Measurements from ENCODE around the gene GAS2L2. TPM values are rescaled to one million over a fixed set of nuclear protein-coding genes. Genes with fewer than 3 reads are reported as not detected.

Gene GAS2L2
- 0.14 TPM in 1 of 2 replicates, not detected in the other for total RNA-seq

DNA sequence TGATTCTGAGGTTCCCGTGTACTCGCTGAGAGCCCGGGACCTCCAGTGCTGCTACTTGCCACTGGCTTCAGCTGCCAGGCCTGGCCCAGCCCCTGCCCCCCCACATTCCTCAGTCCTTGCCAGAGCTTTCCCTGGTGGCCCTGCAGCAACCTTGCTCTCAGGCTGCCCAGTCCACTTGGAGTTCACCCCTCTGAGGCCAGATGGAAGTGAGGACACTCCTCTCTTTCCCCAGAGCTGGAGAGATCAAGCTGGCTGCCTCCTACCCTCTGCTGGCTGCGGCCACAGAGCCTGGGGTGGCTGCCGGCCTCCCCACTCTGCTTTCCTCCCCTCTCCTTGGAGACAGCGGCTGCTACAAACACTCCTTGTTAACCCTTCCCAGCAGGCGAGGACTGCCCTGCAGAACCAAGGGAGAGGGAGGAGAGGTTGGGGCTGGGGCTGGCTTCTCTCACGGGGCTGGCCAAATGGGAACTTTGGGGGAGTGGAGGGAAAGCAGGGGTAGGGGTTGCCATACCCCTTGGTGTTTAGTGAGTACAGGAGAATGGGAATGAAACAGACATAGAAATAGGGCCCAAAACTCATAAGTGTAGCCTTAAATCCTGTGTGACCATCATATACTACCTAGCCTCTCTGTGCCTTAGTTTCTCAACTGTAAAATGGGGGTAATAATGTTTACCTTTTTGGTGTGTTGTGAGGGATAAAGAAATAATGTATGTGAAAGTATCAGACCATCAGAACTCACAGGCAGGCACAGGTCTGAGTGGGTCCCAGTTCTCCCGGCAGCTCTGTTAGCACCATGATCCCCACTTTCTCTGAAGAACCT lies at the start of gene GAS2L2:
Gene GAS2L2 (minus strand): TSS at position 295 of the 820 bp plus-strand sequence. CDS start 389 bp downstream, outside the sequence.

DNA sequence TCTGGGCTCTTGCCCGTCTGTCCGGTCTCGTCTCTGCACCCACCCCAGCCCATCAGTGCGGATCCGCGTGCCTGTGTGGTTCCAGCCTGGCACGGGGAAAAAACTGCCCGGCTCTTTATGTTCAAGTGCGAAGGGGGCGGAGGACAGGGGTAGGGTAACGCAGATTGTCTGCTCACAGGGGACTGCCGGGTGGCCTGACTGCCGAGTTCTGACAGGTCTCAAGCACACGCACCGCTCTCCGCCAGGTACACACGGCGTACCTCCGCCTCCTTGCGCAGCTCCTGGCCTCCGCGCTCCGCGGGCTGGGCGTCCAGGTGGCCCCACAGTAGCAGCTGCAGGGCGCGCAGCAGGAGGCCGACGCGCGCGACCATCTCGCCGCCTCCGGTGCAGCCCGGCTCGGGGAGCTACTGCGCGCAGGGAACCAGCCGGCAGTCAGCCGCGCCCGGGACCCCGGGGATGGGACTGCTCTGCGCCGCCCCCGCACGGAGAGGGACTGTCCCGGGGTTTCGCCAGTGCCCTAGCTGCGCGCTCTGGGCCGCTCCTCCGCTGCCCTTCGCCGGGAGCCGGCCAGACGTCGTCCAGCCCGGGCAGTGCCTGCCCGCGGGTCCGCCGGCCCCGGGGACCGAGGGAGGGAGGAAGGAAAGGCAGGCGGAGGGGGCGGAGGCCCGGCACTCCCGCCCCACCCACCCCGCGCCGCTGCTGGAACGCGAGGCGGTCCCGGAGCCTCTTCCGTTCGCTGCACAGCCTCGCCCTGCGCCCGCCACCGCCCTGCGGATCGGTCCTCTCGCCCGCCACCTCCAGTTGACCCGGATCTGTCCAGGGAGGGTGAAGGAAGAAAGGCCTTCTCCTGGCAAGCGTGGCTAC lies 42.2 kb upstream of the GAS2L2 start, which contains the start of gene MMP28:
Gene MMP28 (minus strand): TSS at position 635 of the 864 bp plus-strand sequence. CDS start 264 bp downstream, at position 371.

GRCh38 chr17:35760587-35760986 lies 7.5 kb upstream of the GAS2L2 start, which contains the start of gene C17orf50:
Gene C17orf50 (plus strand): TSS chr17:35760887. CDS start chr17:35760942, 55 bp downstream.

DNA sequence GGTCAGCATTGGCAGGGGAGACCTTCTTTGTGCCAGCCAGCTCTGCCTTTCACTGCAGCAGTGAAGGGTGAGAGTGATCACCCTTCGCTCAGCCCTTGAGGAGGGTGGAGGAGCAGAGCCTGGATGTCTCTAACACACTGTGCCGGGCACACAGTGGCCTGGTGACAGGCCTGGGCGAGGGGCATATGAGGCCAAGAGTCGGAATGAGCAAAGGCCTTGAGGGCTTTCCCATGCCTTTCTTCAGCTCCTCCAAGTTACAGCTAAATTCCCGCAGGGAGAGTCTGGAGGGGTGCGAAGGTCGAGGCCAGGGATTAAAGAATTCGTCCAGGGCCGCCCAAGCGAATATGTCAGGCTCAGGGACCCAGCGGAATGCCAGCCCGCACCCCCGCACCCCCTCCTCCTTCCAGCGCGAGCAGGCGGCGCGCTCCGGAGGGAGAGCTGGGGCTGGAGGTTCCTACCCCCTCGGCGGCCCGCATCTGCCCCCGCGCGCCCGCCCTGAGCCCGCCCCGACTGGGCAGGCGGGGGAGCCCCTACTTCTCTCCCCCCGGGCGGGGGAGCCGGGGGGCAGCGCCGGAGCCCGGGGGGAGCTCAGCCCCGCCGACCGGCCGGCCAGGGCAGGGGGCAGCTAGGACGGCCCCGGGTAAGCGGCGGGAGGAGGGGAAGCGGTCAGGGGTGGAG lies 21.7 kb downstream of the GAS2L2 start, which contains the start of gene RASL10B:
Gene RASL10B (plus strand): TSS at position 401 of the 678 bp plus-strand sequence. CDS start 3,546 bp downstream, outside the sequence.

Other genes with a start within 250 kb of the GAS2L2 start
- gene SLFN12L, start 215.6 kb downstream of the GAS2L2 start, total RNA-seq = 0.88 TPM in 1 of 2 replicates, not detected in the other
- gene SLFN14, start 192.4 kb downstream of the GAS2L2 start, total RNA-seq = not detected in 2 replicates
- gene PEX12, start 174.7 kb downstream of the GAS2L2 start, total RNA-seq = 2.6 and 3.7 TPM in 2 replicates
- 81.5 and 117 TPM in 2 replicates for gene AP2B1, start 165.9 kb downstream of the GAS2L2 start, total RNA-seq
- gene RASL10B, start 21.6 kb downstream of the GAS2L2 start, total RNA-seq = 0.35 and 0.60 TPM in 2 replicates
- not detected in 2 replicates for gene C17orf50, start 7.6 kb upstream of the GAS2L2 start, total RNA-seq
- 47.8 and 64.9 TPM in 2 replicates for gene MMP28, start 42.4 kb upstream of the GAS2L2 start, total RNA-seq
- gene TAF15, start 56.2 kb upstream of the GAS2L2 start, total RNA-seq = 19.7 and 35.0 TPM in 2 replicates
- not detected in 2 replicates for gene HEATR9, start 115.7 kb upstream of the GAS2L2 start, total RNA-seq
- not detected in 2 replicates for gene CCL5, start 127.1 kb upstream of the GAS2L2 start, total RNA-seq
- gene RDM1, start 177.5 kb upstream of the GAS2L2 start, total RNA-seq = 3.1 and 4.6 TPM in 2 replicates
- gene LYZL6, start 190.5 kb upstream of the GAS2L2 start, total RNA-seq = not detected in 2 replicates
- gene CCL16, start 228.3 kb upstream of the GAS2L2 start, total RNA-seq = not detected in 2 replicates
- gene CCL14, start 233.5 kb upstream of the GAS2L2 start, total RNA-seq = not detected in 2 replicates
- gene CCL15, start 248.3 kb upstream of the GAS2L2 start, total RNA-seq = not detected in 2 replicates

Data from airway epithelial cell (primary cell).